ENCODE results near the gene PARS2.

- TF ChIP-seq CTCF (IDR thresholded peaks at IDR 0.05) (no peak), POLR2A (IDR thresholded peaks at IDR 0.05) (no peak)
These were observed 18.3 kb upstream of the PARS2 start for GRCh38 chr1:54782588-54782987.

All from right lobe of liver (tissue), 4 donors.